Neutrophil (primary cell): ENCODE measurements around the gene FLOT1.

Experiments used
- H3K27ac ChIP-seq: fragments of 200-600 bp; sonication (generic); 2 replicates; pipeline ENCODE4 v1.5.1; 2016; ENCODE audit warnings: mild to moderate bottlenecking, moderate library complexity
- H3K27me3 ChIP-seq: fragments of 200-600 bp; sonication (generic); 2 replicates; pipeline ENCODE4 v1.6.0; 2016; ENCODE audit warnings: mild to moderate bottlenecking
- H3K36me3 ChIP-seq: fragments of 200-600 bp; sonication (generic); 2 replicates; pipeline ENCODE4 v1.5.1; 2017
- H3K4me1 ChIP-seq, 2 experiments: fragments of 200-600 bp in 1 of 2; sonication (generic) in 1 of 2; 1 replicate in 1 of 2; 2 replicates in 1 of 2; pipeline versions ENCODE4 v1.5.1 to v1.6.1; 2013 to 2016; ENCODE audit warnings: low read depth in 1 of 2, low read length in 1 of 2, mild to moderate bottlenecking in 1 of 2, moderate library complexity in 1 of 2; ENCODE audit not compliant: control insufficient read depth in 1 of 2, insufficient read depth in 1 of 2
- H3K4me3 ChIP-seq, 2 experiments: fragments of 200-600 bp in 1 of 2; sonication (generic) in 1 of 2; 1 replicate in 1 of 2; 2 replicates in 1 of 2; pipeline ENCODE4 v1.5.1; 2013 to 2016; ENCODE audit warnings: low read depth in 1 of 2, low read length in 1 of 2, mild to moderate bottlenecking in 1 of 2, moderate library complexity in 1 of 2
- H3K9me3 ChIP-seq: fragments of 200-600 bp; sonication (generic); 2 replicates; pipeline ENCODE4 v1.5.1; 2016
- TF ChIP-seq, protein P1 (sequence below): fragments of 200-600 bp; sonication (generic); IDR thresholded peaks from 2 replicates; pipeline ENCODE4 v1.5.1; 2016; ENCODE audit warnings: antibody characterized with exemption

Gene FLOT1

DNA sequence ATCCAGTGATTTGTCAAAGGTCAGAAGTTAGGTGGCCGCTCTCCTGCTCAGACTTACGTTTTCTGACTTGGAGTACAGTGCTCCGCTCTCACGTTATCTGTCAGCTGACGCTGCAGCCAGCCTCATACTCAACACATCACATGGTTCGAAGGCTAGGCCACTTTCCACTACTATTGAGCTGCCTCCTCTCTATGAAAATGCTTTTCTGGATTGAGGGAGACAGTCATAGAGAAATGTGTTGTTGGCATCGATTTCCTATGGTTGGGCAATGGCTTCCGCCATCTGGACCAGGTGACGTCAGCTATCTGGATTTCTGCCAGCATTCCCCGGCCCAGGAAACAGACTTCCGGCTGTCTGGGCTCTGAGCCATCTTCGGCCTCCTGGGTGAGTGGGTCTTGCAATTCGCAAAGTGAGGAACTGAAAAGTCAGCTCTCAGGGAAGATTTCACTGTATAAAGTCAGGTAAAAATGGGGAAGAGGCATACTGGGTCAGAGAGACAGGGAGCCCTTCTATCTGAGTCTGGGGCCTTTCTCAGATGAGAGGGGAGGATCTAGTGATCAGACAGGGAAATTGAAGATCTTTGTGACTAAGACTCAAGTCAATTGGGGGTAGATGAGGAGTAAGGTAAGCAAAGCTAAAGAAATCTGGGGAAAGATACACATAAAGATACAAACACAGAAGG is 39.4 kb upstream of the FLOT1 start:
- Histone ChIP-seq H3K27ac (peak overlapping the region; percentile 84), H3K4me3 (peak overlapping the region; percentile 34 to 44), H3K36me3 (no peaks in the 10 kb centered on the region), H3K9me3 (no peaks in the 10 kb centered on the region), H3K27me3 (no peaks in the 10 kb centered on the region), H3K4me1 (peaks cover 93 to 98% of the 10 kb centered on the region in 2 experiments)
- TF ChIP-seq, protein P1, sequence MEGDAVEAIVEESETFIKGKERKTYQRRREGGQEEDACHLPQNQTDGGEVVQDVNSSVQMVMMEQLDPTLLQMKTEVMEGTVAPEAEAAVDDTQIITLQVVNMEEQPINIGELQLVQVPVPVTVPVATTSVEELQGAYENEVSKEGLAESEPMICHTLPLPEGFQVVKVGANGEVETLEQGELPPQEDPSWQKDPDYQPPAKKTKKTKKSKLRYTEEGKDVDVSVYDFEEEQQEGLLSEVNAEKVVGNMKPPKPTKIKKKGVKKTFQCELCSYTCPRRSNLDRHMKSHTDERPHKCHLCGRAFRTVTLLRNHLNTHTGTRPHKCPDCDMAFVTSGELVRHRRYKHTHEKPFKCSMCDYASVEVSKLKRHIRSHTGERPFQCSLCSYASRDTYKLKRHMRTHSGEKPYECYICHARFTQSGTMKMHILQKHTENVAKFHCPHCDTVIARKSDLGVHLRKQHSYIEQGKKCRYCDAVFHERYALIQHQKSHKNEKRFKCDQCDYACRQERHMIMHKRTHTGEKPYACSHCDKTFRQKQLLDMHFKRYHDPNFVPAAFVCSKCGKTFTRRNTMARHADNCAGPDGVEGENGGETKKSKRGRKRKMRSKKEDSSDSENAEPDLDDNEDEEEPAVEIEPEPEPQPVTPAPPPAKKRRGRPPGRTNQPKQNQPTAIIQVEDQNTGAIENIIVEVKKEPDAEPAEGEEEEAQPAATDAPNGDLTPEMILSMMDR: no peak

DNA sequence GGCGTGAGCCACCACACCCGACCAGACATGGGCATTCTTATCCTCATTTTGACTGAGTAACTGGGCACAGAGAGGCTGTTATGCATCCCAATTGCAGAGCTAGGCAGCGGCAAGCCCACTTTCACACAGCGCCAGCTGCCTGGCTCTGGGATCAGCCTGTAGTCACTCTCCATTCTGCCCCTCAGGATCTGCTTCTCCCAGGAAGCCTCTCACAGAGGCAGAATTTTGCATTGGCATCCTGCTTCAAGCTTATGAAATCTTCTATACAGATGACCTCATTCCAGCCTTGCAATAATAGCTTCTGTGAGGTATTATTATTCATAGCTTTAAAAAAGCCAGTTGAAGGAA is 38.9 kb upstream of the FLOT1 start:
- Histone ChIP-seq H3K36me3 (no peaks in the 10 kb centered on the region), H3K27ac (peak overlapping the region; percentile 84), H3K9me3 (no peaks in the 10 kb centered on the region), H3K4me1 (peaks cover 88 to 97% of the 10 kb centered on the region in 2 experiments), H3K4me3 (peak overlapping the region; percentile 34 to 44), H3K27me3 (no peaks in the 10 kb centered on the region)
- TF ChIP-seq, protein P1: no peak

DNA sequence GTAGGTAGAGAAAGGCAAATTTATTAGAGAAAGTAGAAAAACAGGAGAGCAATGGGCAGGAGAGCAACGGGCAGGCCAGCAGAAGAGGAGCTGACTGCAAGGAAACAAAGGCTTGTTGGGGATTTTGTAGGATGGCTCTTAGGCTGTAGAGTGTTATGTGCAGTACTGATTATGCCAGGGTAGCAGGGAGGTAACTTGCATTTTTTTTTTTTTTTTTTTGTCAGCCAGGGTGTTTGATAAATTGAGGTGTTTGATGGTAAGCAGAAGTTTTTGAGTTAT is 38.1 kb upstream of the FLOT1 start:
- TF ChIP-seq, protein P1: no peak
- Histone ChIP-seq H3K4me1 (peaks cover 80 to 91% of the 10 kb centered on the region in 2 experiments), H3K4me3 (no peak overlapping the region), H3K27me3 (no peaks in the 10 kb centered on the region), H3K36me3 (no peaks in the 10 kb centered on the region), H3K9me3 (no peaks in the 10 kb centered on the region), H3K27ac (peak overlapping the region; percentile 69)

DNA sequence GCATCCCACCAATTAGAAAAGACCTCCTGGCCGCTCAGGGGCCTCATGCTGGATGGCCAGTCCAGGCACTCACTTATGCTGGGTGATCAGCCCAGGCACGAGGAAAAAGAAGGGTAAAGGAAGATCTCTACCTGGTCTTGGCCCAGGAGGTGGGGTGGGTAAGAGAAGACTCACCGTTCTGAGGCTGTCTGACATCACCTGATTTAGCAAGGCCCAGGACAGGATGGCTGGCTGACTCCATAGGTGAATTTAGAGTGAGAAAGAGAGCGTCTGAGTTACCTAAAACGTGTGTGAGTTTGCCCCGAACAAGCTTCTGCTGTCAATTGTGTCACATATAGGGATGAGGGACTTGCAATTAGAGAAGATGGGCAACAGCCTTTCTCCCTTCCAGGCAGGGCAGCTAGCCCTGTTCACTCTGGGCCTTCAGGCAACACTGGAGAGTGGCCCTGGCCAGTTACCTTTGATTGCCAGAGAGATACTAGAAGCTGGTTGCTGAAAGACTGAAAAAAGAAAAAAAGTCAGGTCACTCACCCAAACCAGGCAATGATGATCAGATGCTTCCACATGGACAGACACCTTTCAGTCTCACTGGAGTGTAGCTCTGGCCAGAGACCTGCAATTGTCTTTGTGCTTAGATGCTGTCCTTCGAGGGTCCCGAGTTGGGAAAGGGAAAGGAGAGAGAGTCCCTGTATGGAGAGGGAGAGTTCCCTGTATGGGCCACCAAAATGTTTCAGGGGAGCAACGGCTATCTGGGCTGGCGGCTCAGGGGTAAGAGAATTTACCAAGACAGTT is 37.6 kb upstream of the FLOT1 start:
- peaks cover 75 to 85% of the 10 kb centered on the region in 2 experiments for H3K4me1 ChIP-seq

DNA sequence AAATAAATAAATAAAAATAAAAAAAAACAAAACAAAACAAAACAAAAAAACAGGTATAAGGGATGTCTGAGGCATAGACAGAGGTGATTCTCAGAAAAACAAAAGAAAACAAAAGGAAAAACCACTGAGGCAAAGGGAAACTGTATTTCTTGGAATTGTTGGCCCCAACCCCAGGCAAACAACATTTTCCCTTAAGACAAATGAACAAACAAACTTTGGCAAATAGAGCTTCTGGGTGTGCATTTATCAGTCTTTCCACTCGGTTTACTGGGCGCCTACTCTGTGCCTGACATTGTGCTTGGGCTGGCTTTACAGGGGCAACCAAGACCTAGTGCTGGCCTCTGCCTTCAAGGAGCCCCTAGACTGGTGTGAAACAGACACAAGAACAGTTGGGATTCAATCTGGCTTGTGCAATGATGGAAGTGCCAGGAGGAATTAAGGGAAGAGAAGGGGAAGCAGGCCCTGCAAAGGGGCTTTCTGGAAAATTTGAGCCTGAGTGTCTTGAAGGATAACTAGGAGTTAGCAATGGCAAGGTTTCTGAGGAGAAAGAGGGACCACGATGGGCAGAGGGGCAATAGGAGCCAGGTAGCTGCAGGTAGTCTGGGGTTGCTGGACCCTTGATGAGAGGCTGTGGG is 35.6 kb upstream of the FLOT1 start:
- Histone ChIP-seq H3K4me1 (peaks cover 58 to 66% of the 10 kb centered on the region in 2 experiments), H3K27ac (no peak overlapping the region)
- TF ChIP-seq, protein P1: no peak

More for the DNA sequence above, 37.6 kb upstream of the FLOT1 start:
- no peaks in the 10 kb centered on the region for H3K36me3 ChIP-seq
- no peaks in the 10 kb centered on the region for H3K27me3 ChIP-seq
- TF ChIP-seq, protein P1: no peak
- H3K27ac ChIP-seq: peak overlapping the region; percentile 69
- H3K4me3 ChIP-seq: peak overlapping the region in 1 of 2 experiments; percentile 35
- H3K9me3 ChIP-seq: no peaks in the 10 kb centered on the region

More for the DNA sequence above, 35.6 kb upstream of the FLOT1 start:
- Histone ChIP-seq H3K4me3 (no peak overlapping the region), H3K9me3 (no peaks in the 10 kb centered on the region), H3K27me3 (no peaks in the 10 kb centered on the region), H3K36me3 (no peaks in the 10 kb centered on the region)
